ENCODE data around the gene SLC38A8. TPM values are rescaled to one million over a fixed set of nuclear protein-coding genes. Genes with fewer than 3 reads are reported as not detected.
A peak's percentile ranks its signal among the peaks of the same experiment; 100 is the strongest.

SLC38A8 gene
- total RNA-seq, 2 experiments from 2014 or later, result not detected

DNA sequence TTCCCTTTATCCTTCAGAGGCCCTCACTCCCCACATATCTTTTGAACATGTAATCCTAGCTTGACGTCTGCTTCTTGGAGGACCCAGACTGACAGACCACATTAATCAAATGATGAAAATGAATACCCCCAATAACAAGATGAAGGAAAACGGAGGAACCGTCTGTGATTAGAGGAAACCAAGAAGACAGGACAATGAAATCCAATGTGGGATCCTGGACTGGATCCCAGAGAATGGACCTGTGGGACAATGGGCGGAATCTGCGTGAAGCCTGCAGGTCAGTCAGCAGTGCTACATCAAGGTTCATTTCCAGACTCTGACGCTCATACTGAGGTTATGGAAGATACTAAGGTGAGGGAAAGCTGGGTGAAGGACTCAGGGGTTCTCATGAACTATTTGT is 38.2 kb upstream of the SLC38A8 start:
- no TSS peak for BruUV-seq (replicated peaks)
- intact Hi-C loops (cut with micrococcal nuclease; ENCODE audit: unreplicated experiment), result no loop called here
- no peak overlapping the region for H2AFZ ChIP-seq (ENCODE audit: low read length)
- DNase-seq (ENCODE audit: low spot score), result no peak
- no peak overlapping the region for H3K4me2 ChIP-seq (ENCODE audit: low read length)
- 0 out of 2 replicates have a peak, but pooled peaks cover 3% of the 10 kb centered on the region for H3K79me2 ChIP-seq (ENCODE audit: insufficient read depth, low read depth, low read length)
- H4K20me1 ChIP-seq (ENCODE audit: insufficient read depth, low read length), result 0 out of 2 replicates have a peak, but pooled peaks cover 3% of the 10 kb centered on the region
- H3K9me3 ChIP-seq (ENCODE audit: low read length), result no peaks in the 10 kb centered on the region
- no peak overlapping the region for H3K4me3 ChIP-seq (ENCODE audit: low read depth, low read length, poor library complexity, severe bottlenecking)
- H3K36me3 ChIP-seq (ENCODE audit: insufficient read depth, low read length), result peaks cover 83% of the 10 kb centered on the region
- CTCF ChIA-PET (ENCODE audit: unreplicated experiment), result no interaction called here
- no peaks in the 10 kb centered on the region for H3K9me2 ChIP-seq (ENCODE audit: insufficient read depth, low read length)
- no peak overlapping the region for H3K27ac ChIP-seq (ENCODE audit: low read depth, low read length, poor library complexity, severe bottlenecking)
- no peak for TF ChIP-seq EZH2phosphoT487 (IDR thresholded peaks at IDR 0.05; ENCODE audit: borderline replicate concordance, low read depth, low read length)
- no peak for TF ChIP-seq CTCF (conservative IDR thresholded peaks at IDR 0.05; ENCODE audit: low read length)
- H3K4me1 ChIP-seq (ENCODE audit: insufficient read depth, low read length, poor library complexity, severe bottlenecking), result peaks cover 13% of the 10 kb centered on the region
- POLR2A ChIA-PET, result no interaction called here

DNA sequence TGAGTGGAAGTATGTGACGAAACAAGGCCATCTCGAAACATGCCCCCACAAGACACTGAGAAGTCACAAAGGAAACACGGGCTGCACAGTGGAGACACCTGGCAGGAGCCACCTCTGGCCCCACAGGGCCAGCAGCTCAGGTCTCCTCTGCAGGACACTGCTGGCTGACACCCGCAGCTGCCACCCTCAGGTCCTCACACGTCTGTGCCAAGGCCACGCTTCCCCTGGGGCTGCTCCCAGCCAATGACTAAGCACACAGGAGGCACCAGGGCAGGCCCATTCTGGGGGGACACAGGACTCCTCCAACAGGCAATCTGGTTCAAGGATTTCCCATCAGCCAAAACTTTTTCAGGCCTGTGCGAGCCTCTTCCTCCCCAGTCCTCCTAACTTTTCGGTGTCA is 37.8 kb upstream of the SLC38A8 start:
- Histone ChIP-seq H3K9me2 (ENCODE audit: insufficient read depth, low read length) (no peaks in the 10 kb centered on the region), H3K4me3 (ENCODE audit: low read depth, low read length, poor library complexity, severe bottlenecking) (no peak overlapping the region), H3K4me1 (ENCODE audit: insufficient read depth, low read length, poor library complexity, severe bottlenecking) (peaks cover 9% of the 10 kb centered on the region), H3K4me2 (ENCODE audit: low read length) (no peak overlapping the region), H3K36me3 (ENCODE audit: insufficient read depth, low read length) (peaks cover 87% of the 10 kb centered on the region), H3K9me3 (ENCODE audit: low read length) (no peaks in the 10 kb centered on the region), H3K27ac (ENCODE audit: low read depth, low read length, poor library complexity, severe bottlenecking) (no peak overlapping the region), H2AFZ (ENCODE audit: low read length) (no peak overlapping the region), H4K20me1 (ENCODE audit: insufficient read depth, low read length) (0 out of 2 replicates have a peak, but pooled peaks cover 3% of the 10 kb centered on the region), H3K79me2 (ENCODE audit: insufficient read depth, low read depth, low read length) (0 out of 2 replicates have a peak, but pooled peaks cover 3% of the 10 kb centered on the region)
- TF ChIP-seq EZH2phosphoT487 (IDR thresholded peaks at IDR 0.05; ENCODE audit: borderline replicate concordance, low read depth, low read length) (no peak), CTCF (conservative IDR thresholded peaks at IDR 0.05; ENCODE audit: low read length) (no peak)
- no peak for DNase-seq (ENCODE audit: low spot score)
- CTCF ChIA-PET (ENCODE audit: unreplicated experiment), result no interaction called here
- no TSS peak for BruUV-seq (replicated peaks)
- POLR2A ChIA-PET, result interaction anchor here (0.6 to 0.8 kb wide), 2 partner anchors 115 to 123 kb away, joined by 3 read pairs; no protein-coding TSS in a partner anchor
- intact Hi-C loops (cut with micrococcal nuclease; ENCODE audit: unreplicated experiment), result no loop called here

- H3K27ac ChIP-seq (ENCODE audit: low read depth, low read length, poor library complexity, severe bottlenecking), result no peak overlapping the region
- 0 out of 2 replicates have a peak, but pooled peaks cover 3% of the 10 kb centered on the region for H3K79me2 ChIP-seq (ENCODE audit: insufficient read depth, low read depth, low read length)
- no peak overlapping the region for H2AFZ ChIP-seq (ENCODE audit: low read length)
- no peak for TF ChIP-seq CTCF (conservative IDR thresholded peaks at IDR 0.05; ENCODE audit: low read length)
- no peak for TF ChIP-seq EZH2phosphoT487 (IDR thresholded peaks at IDR 0.05; ENCODE audit: borderline replicate concordance, low read depth, low read length)
- peaks cover 94% of the 10 kb centered on the region for H3K36me3 ChIP-seq (ENCODE audit: insufficient read depth, low read length)
- intact Hi-C loops (cut with micrococcal nuclease; ENCODE audit: unreplicated experiment), result no loop called here
- no peak overlapping the region for H3K4me2 ChIP-seq (ENCODE audit: low read length)
- H3K9me2 ChIP-seq (ENCODE audit: insufficient read depth, low read length), result no peaks in the 10 kb centered on the region
- no peaks in the 10 kb centered on the region for H3K9me3 ChIP-seq (ENCODE audit: low read length)
- BruUV-seq (replicated peaks), result no TSS peak
- ChIA-PET CTCF (ENCODE audit: unreplicated experiment) (no interaction called here), POLR2A (interaction anchor here (0.6 to 0.8 kb wide), 2 partner anchors 114 to 123 kb away, joined by 3 read pairs; no protein-coding TSS in a partner anchor)
- no peak overlapping the region for H3K4me3 ChIP-seq (ENCODE audit: low read depth, low read length, poor library complexity, severe bottlenecking)
- H3K4me1 ChIP-seq (ENCODE audit: insufficient read depth, low read length, poor library complexity, severe bottlenecking), result peaks cover 2% of the 10 kb centered on the region
- H4K20me1 ChIP-seq (ENCODE audit: insufficient read depth, low read length), result 0 out of 2 replicates have a peak, but pooled peaks cover 3% of the 10 kb centered on the region
- peak; percentile 9 for DNase-seq (ENCODE audit: low spot score)
Measured at GRCh38 chr16:84079664-84080063, 37.1 kb upstream of the SLC38A8 start.

Measured in OCI-LY7 (cell line).